Suppressor macrophage treated with lipopolysaccharide for 1 hour (primary cell): Measurements from ENCODE around the gene NOL3.
A peak's percentile ranks its signal among the peaks of the same experiment; 100 is the strongest.

Source experiments
- DNase-seq, 3 donors: peaks; one replicate each; pipeline ENCODE4 v3.0.0-alpha.2; 2020 to 2022

Gene NOL3

DNA sequence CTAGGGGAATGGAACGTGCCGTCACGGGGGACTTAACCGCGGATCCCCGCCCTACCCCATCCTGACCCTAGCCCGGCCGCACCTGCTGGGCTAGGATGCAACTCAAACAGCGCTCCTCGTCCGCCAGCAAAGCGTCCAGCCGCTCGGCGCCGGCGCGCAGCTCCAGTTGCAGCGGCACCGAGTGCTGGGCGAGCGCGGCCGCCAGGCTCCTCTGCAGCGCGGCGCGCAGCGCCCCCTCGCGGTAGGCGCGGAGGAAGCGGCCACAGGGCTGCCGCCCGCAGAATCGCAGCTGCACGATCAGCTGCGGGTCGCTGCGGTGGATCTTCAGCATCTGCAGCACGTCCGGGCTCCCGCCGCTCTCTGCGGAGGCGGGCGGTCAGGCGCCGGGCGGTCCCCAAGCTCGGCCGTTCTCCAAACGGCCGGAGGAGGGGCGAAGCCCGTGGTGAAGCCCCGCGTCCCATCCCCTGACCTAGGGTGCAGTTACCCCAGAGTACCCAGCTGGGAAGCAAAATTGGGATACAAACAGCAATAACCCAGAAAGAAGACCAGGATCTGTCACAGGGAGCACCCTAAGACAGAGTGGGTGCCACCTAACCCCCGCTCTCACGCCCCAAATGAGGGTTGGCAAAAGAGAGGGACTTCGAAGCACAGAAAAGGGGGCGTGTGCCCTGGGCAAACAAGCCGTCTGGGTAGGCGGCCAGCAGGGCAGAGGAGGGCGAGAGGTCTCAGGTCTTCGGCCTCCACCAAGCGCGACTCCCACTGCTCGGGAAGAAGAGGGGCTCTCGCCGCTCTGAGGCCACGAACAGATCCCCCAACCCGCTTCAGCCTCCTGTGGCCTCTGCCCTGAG lies 14.8 kb upstream of the NOL3 start:
- peak; percentile 81 to 94 (median 90) for DNase-seq

DNA sequence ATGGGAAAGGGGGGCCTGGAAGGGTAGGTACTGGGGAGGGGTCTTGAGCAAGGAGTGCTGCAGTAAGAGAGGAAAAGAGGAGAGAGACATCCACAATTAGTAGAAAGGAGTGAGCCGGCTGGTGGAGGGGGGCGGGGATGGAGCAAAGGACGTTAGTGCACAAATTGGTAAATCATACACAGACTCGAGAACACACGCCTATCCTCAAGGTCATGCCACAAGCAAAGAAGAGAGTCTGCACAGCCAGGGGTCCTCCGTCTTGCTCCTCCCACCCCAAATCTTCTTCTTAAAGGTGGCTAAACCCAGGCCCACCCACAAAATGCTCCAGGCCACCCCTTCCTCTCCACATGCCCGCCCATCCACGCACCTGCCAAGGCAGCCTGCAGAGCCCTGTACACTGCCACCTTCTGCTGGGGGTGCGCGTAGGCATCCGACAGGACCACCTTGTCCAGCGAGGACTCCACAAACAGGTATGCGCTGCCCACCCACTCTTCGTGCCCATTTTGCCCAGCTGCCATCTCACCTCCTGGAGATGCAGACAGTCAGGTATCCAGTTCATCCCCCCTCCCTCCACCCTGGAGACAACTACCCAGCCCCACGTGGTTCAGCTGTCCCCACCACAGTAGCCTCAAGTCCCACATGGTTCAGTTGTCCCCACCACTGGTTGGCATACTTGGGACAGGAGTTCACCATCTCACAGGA lies 14.0 kb upstream of the NOL3 start:
- no peak for DNase-seq

GRCh38 chr16:67157106-67157748 lies 13.1 kb upstream of the NOL3 start:
- DNase-seq: no peak

GRCh38 chr16:67157892-67158635 lies 12.3 kb upstream of the NOL3 start:
- DNase-seq: no peak

- peak; percentile 95 to 97 (median 97) for DNase-seq
These were observed 11.4 kb upstream of the NOL3 start for GRCh38 chr16:67158637-67159600.

DNA sequence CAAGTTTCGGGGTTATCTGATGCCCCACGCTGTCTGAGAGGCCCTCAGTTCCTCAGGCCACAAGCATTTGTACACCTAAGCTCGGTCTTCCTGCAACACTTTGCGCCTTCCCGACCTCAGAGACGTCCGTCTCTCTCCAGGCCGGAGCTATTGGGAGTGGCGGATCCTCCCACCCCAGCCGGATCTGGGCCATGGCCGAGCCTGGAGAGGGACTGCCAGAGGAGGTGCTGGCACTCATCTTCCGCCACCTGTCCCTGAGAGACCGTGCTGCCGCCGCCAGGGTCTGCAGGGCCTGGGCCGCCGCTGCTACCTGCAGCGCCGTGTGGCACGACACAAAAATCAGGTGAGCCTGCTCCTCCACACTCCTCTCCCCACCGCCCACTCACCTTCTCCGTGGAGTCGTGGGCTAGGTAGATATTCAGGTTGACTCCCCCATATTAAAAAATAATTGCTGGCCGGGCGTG lies 8.7 kb upstream of the NOL3 start:
- no peak for DNase-seq

DNA sequence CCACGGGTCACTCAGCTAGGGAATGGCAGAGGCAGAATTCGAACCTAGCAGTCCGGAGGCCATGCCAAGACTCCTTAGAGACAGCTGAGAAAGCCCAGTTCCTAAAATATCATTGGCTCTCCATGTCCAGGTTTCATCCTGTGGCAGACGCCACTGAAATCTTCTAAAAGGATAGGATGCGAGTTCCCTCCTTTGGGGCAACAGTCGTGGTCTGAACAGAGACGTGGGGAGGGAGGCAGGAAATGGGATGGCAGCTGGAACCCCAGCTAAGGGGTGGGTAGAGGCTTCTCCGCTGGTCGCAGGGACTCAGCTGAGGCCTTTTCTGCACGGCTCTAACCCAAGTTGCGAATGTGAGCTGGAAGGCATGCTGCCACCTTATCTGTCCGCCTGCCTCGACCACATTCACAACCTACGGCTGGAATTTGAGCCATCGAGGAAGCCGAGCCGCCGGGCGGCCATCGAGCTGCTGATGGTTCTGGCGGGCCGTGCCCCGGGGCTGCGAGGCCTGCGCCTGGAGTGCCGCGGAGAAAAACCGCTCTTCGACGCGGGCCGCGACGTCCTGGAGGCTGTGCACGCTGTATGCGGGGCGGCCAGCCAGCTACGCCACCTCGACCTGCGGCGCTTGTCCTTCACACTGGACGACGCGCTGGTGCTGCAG lies 7.7 kb upstream of the NOL3 start:
- peak in 2 of 3 donors; percentile 43 to 52 for DNase-seq

DNA sequence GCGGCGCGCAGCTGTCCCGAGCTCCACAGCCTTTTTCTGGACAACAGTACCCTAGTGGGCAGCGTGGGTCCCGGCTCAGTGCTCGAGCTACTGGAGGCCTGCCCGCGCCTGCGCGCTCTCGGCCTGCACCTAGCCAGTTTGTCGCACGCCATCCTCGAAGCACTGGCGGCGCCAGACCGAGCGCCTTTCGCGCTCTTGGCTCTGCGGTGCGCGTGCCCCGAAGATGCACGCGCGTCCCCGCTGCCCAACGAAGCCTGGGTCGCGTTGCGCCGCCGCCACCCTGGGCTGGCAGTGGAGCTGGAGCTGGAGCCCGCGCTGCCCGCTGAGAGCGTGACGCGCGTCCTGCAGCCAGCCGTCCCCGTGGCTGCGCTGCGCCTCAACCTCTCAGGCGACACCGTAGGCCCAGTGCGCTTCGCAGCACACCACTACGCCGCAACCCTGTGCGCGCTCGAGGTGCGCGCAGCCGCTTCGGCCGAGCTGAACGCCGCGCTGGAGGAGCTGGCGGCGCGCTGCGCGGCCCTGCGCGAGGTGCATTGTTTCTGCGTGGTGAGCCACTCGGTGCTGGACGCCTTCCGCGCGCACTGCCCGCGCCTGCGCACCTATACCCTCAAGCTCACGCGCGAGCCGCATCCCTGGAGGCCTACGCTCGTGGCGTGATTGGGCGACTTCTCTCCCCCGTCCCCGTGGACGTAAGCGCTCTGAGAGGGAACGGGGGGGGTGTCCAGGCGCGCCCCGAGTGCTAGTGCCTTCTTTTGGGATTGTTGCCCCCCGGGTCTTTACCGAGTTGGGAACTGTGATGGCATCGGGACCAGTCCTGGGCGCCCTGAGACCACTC lies 7.0 kb upstream of the NOL3 start:
- peak in 2 of 3 donors; percentile 48 to 63 for DNase-seq

DNA sequence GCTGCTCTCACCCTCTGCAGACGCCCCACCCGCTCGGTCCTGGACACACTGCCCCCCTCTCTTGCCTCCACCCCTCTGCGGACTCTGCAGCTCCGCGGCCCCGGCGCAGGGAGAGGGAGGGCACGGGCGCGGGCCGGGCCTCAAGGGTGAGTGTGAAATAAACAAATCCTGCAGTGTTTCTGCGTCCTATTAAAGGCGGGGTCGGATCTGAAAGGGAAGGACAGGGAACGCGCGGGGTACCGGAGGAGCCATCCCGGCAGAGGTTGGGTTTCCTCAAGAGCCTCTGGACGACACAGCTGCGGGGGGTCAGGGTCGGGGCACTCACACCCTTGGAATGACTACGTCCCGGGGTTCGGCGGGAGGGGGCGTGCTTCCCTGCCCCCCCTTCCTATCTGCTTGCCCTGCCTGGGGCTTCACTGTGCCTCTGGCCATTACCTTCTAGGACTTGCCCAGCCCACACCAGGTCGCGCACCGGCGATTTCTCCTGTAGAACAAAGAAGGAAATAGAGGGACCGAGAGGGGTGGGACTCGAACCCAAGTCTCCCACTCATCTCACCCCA lies 6.3 kb upstream of the NOL3 start:
- peak in 1 of 3 donors; percentile 21 for DNase-seq

DNA sequence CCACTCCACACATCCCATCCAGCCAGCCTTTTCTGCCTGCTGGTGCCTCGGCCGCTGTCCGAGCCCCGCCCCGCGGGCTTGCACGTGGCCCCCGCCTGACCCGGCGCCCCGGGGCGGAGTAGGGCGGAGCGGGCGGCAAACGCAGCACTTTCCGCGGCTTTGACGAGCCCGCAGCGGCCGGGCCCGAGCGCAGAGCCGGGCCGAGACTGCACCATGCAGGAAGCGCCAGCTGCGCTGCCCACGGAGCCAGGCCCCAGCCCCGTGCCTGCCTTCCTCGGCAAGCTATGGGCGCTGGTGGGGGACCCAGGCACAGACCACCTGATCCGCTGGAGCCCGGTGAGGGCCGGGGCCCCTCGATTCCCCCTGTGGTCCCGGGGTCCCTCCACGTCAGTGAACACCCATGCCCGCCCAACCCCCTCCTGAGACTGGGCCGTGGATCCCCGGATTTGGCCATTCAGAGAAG lies 5.7 kb upstream of the NOL3 start, which contains the start of gene HSF4:
HSF4 (plus strand) TSS at position 147 of the 463 bp plus-strand sequence; CDS start at position 214, 67 bp downstream.
- peak; percentile 74 to 91 (median 78) for DNase-seq

DNA sequence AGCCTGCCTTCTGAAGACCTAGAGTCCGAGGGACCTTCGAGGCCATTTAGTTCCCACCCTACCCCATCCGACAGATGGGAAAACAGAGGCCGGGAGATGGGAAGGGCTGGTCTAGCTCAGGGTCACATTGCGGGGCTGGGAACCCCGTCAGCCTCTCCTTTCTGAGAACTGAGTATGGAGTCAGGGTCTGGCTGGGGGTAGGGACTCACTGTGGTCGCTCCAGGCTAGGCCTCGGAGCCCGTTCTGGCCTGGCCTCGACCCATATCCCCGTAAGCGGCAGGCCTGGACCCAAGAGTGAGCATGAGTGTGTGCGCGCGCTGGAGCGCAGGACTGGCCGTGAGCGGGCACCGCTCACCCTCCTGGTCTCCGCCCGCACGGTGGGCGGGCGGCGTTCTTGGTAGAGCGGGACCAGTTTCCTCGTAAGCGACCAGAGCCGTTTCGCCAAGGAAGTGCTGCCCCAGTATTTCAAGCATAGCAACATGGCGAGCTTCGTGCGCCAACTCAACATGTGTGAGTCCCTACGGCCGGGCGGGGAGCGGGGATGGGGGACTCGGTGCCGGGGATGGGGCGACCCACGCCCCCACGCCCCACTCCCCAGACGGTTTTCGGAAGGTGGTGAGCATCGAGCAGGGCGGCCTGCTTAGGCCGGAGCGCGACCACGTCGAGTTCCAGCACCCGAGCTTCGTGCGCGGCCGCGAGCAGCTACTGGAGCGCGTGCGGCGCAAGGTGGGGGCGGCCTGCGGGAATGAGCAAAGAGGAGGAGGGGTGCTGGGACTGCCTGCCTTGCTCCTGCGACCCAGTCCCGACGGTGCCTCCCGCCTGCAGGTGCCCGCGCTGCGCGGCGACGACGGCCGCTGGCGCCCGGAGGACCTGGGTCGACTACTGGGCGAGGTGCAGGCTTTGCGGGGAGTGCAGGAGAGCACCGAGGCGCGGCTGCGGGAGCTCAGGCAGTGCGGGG lies 4.9 kb upstream of the NOL3 start:
- peak in 1 of 3 donors; percentile 46 for DNase-seq

- DNase-seq: no peak
These were observed 4.2 kb upstream of the NOL3 start for GRCh38 chr16:67166110-67166547.

DNA sequence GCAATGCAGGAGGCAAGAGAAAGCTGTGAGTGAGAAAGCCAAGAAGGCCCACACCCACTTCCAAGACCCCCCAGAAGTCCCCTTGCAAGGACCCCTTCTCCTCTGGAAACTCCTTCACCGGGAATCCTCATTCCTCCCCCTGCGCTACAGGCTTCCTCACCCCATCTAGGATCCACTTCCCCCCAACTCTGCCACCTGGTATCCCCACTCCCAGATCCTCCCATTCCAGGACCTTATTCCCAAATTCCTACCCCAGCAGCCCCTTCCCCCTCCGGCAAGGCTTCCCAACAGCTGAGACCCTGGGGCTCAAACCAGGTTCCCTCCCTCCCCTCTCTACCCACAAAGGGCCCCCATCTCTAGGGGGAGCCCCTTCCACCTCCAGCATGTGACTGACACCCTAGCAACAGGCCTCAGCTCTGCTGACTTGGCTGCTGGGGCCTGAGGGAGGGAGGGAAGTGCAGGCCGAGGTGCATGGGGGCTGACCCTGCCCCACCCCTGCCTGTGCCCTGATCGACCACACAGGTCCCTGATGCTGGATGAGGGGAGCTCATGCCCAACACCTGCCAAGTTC lies 3.7 kb upstream of the NOL3 start:
- peak in 1 of 3 donors; percentile 41 for DNase-seq

GRCh38 chr16:67167588-67167987 lies 2.8 kb upstream of the NOL3 start:
- DNase-seq: no peak

GRCh38 chr16:67169011-67169451 lies 1.3 kb upstream of the NOL3 start:
- DNase-seq: no peak

DNA sequence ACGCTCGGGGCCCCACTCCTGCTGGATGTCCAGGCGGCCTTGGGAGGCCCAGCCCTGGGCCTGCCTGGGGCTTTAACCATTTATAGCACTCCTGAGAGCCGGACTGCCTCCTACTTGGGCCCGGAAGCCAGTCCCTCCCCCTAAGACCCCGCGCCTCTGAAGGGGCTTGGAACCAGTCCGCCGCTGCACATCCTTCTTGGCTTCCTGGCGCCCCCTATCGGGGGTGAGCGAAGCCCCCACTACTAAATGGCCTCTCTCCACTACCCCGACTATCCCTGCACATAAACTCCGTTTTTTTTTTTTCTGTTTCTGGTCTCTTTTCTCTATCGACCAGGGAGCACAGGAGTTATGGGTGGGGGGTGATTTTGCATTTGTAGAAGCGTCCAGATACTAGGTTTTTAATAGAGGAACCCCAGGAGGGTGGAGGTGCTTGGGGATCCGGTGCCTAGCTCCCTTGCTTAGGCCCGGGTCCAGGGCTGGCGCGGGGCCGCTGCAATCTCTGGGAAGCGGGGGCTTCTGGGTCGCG lies 633 bp upstream of the NOL3 start:
- DNase-seq: peak in 2 of 3 donors; percentile 38 to 69

GRCh38 chr16:67170949-67171649 lies 761 bp downstream of the NOL3 start:
- DNase-seq: peak in 2 of 3 donors; percentile 45 to 57
